Stimulated activated CD8-positive, alpha-beta memory T cell treated with anti-CD3 and anti-CD28 coated beads, Interleukin-7, amount 100 ng/mL, for 24 hours (primary cell): ENCODE results near the gene PLA2G15.

Source experiments
- DNase-seq: peaks from one replicate; pipeline ENCODE4 v3.0.0-alpha.2; 2020; ENCODE audit warnings: low read depth

Gene PLA2G15

DNA sequence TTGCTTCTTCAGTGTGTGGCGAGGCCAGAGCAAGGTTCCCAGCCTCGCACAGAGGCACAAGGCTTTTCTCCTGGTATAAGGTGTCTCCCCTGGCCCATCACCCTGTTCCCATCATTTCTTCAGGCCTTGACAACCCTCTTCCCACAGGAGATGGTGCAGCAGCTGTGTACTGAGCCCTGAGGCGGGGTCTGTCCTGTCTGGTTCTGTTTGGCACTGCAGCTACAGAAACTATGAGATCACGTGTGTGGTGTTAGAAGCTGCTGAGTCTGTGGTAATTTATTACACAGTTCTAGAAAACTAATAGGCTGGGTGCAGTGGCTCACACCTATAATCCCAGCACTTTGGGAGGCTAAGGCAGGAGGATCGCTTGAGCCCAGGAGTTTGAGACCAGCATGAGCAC lies 7.2 kb downstream of the PLA2G15 start:
- no peak for DNase-seq

DNA sequence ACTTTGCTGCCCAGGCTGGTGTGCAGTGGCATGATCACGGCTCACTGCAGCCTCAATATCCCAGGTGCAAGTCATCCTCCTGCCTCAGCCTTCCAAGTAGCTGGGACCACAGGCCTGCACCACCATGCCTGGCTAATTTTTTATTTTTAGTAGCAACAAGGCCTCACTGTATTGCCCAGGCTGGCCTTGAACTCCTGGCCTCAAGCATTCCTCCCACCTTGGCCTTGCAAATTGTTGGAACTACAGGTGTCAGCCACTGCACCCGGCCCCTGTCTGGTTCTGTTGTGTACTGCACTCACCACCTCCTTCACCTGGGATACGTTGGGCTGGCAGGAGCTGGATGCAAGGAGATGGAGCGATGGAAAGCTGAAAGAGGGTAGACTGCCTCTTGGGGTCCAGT lies 8.5 kb downstream of the PLA2G15 start:
- DNase-seq: no peak

DNA sequence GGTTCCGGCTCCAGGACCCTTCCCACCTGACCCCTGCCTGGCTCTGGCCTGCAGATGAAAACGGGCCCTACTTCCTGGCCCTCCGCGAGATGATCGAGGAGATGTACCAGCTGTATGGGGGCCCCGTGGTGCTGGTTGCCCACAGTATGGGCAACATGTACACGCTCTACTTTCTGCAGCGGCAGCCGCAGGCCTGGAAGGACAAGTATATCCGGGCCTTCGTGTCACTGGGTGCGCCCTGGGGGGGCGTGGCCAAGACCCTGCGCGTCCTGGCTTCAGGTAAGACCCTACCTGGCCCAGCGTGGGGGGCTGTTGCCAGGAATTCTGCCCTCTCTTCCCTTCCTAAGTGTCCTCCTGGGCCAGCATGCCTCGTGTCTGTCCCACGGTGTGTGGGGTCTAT lies 10.5 kb downstream of the PLA2G15 start:
- no peak for DNase-seq

DNA sequence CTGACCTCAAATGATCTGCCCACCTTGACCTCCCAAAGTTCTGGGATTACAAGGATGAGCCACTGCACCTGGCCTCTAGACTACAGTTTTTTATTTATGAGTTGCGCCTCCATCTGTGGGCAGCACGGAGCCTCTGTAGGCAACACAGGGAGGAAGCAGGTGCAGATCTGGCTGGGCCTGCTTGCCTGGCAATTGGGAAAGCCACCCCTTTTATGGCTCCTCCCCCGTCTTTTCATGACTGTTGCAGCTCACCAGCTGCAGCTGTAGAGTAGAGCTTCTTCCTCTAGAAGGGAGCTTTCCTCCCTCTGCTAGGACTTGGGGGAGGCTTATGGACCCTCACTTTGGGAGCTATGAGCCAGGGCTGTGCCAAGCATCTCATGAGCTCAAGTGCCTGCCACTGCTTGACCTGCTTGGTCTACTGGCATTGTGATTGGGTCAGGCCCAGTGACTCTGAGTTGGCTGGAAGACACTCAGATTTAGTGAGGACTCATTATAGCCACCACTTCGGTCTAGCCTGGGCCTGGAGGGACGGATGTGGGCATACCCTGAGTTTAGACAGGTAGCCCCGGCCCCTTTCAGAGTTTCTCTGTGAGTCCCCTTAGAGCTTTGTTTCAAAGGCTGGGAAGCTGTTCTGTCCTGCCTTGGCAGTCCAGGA lies 12.2 kb downstream of the PLA2G15 start:
- DNase-seq: no peak

DNA sequence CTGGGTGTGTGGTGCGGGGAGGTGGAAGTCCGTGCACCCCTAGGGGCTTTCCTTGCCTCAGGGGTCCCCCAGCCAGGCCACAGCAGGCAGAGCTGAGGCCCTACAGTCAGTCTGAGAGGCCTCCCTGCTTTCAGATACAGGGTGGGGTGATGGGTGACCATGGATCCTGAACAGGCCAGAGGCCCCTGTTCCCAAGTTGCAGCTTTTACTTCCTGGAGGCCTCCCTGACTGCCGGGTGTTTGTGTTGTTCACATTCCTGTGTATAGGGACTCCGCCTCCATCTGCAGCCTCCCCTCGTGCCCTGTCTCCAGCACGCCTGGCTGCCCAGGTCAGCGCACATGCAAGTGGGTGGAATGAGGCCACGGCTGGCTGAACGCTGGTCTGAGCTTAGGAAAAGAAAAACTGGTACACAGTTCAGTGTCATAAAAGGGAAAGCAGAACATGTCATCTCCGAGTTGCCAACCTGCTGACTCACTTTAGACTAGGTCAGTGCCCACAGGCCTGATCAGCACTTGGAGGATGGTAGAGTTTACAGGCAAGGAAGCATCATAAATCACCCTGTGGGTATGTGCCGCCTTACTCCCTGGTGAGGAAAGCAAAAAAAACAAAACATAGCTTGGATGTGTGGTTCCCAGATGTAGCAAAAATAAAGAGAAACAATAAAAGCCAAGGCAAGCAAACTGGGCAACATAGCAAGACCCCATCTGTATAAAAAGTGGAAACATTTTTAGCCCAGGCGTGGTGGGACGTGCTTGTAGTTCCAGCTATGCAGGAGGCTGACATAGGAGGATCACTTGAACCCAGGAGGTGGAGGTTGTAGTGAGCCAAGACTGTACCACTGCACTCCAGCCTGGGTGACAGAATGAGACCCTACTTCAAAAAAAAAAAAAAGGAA lies 13.0 kb downstream of the PLA2G15 start:
- DNase-seq: no peak

DNA sequence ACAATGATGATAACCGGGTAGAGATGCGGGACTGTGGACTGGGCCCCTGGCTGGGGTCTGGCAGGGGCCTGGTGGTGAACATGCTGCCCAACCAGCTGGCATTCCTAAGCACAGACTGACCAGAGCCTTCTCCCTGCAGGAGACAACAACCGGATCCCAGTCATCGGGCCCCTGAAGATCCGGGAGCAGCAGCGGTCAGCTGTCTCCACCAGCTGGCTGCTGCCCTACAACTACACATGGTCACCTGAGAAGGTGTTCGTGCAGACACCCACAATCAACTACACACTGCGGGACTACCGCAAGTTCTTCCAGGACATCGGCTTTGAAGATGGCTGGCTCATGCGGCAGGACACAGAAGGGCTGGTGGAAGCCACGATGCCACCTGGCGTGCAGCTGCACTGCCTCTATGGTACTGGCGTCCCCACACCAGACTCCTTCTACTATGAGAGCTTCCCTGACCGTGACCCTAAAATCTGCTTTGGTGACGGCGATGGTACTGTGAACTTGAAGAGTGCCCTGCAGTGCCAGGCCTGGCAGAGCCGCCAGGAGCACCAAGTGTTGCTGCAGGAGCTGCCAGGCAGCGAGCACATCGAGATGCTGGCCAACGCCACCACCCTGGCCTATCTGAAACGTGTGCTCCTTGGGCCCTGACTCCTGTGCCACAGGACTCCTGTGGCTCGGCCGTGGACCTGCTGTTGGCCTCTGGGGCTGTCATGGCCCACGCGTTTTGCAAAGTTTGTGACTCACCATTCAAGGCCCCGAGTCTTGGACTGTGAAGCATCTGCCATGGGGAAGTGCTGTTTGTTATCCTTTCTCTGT lies 14.0 kb downstream of the PLA2G15 start:
- no peak for DNase-seq

DNA sequence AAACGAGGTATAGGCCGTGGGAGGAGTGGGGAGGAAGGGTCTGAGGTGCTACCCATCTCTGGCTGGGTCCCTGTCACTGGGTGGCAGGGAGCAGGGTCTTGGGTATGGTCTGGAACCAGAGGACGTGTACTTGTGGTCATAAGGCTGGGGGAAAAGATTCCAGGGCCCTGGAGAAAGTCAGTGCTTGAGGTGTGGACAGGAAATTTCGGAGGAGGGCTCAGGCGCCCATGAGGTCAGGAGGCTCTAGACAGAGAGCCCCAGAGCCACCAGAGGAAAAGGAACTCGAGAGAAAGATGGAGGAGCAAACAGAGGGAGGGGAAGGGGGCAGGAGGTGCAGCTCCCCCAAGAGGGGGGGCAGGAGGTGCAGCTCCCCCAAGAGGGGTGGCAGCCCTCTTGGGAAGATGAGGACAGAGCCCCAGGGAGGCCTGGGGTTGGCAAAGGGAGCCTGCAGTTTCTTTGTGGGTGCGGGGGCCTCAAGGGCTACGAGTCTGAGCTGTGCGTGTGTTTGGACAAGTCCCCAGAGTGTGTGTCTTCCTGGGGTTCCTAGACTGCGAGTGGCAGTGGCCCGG lies 18.5 kb downstream of the PLA2G15 start:
- no peak for DNase-seq

DNA sequence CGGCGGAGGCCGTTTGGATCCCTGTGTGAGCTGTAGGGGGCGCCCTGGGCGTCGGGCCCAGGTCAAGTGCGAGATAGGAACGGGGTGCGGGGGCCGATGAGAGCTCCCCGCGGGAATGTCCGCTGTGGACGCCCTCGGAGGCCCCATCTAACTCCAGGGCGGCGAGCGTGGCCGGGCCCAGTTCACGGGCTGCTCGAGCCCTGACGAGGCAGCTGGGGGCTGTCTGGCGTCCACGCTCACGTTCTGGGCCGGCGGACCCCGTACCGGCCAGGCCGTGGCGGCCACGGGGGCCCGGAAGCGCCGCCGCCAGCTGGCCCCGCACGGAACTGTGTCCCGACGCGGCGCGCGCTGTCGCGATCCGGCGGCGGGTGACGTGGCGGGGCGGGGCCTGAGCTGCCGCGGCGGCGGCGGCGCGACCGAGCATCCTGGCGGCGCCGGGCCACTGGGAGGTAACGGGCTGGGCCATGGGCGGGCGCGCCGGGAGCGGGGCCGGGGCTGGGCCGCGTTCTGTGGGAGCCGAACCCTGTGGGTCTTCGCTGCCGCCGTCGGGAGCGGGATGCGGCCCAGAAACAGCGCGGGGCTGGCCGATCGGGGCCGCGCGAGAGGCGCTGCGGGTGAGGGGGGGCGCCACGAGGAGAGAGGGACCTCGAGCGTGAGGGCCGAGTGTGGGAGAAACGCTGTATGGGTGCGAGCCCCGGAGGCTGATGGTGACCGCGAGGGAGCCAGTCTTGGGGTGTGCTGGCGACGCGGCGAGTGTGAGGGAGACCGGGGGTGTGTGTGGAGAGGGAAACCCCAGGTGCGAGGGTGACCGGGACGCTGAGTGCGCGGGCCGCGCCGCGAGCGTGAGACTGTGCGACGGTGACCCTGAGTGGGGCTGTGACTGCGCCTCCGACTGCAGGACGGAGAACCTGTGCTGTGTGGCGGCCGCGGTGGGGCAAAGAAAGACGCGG lies 19.2 kb downstream of the PLA2G15 start, which contains the start of gene SLC7A6:
Gene SLC7A6, plus strand, starts transcription at position 399 of the 950 bp plus-strand sequence. CDS start 10,201 bp downstream, outside the sequence.
- peak; percentile 64 for DNase-seq

DNA sequence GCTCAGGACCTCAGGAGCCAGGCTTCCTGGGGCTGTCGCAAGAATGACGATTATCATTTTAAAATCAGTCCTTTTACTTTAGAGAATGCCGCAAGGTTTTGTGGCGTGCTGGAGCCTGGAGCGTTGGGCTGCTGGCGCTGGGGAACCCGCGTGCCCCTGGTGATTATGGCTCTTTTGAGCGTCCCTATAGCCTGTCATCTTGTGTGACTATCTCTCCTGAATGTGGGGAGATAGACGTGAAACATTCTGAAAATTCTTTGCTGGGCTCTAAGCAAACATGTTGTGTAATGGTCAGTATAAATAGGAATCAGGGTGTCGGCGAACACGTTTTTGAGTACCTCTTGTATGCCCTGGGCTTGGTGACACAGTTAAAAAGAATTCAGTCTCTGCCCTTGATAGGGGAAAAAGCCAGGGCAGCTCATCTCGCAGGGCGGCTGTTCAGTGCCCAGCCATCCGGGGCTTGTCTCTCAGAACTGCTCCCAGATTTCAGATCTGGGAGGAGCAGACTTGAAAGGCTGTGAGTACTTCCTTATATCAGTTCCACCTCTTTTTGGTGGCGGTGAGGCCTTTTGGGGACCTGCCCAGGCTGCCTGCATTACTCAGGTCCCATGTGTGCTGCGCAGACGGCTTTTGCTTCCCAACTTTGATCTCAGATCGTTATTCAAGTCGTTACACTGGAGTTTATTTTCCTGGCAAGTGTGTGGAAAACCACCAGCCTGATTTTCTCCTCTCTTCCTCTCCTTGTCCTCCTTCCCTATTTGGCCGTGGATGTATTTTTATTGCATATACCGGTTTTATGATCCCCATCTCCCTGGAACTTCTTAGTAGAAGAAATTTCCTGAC lies 20.1 kb downstream of the PLA2G15 start:
- no peak for DNase-seq

DNA sequence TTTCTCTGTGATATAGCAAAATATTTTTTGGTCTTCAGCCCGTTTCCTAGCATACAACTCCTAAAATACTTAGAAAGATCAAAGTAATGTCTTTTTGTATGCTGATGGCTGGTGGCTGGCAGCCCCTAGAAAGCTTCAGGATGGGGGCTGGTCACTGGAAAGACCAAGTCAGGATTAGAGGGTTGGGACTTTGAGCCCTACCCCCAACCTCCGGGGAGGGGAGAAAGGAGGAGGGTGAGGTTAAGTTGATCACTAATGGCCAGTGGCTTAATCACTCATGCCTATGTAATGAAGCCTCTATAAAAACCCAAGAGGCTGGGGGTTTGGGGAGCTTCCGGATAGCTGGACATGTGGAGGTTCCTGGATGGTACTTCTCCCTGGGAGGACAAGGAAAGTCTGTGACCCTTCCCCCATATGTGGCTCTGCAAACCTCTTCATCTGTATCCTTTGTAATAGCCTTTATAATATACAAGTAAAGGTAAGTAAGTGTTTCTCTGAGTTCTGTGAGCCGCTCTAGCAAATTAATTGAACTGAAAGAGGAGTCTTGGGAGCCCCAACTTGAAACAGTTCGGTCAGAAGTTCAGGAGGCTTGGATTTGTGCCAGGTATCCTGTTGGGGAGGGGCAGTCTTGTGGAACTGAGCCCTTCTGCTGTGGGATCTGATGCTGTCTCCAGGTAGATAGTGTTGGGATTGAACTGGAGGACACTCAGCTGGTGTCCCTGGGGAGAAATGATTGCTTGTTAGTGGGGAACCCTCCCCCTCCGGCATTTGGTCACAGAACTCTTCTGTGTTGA lies 22.6 kb downstream of the PLA2G15 start:
- DNase-seq: no peak

DNA sequence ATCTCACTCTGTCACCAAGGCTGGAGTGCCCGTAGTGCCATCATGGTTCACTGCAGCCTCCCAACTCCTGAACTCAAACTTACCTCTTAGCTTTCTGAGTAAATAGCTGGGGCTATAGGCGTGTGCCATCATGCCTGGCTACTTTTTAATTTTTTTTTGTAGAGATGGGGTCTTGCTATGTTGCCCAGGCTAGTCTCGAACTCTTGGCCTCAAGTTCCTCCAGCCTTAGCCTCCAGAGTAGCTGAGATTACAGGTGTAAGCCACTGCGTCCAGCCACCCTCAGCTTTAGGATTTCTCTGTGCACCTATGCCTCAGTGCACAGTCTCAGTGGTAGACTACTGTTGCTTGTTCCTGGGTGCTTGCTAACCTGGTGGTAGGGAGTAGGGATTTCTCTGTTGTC lies 24.6 kb downstream of the PLA2G15 start:
- no peak for DNase-seq

DNA sequence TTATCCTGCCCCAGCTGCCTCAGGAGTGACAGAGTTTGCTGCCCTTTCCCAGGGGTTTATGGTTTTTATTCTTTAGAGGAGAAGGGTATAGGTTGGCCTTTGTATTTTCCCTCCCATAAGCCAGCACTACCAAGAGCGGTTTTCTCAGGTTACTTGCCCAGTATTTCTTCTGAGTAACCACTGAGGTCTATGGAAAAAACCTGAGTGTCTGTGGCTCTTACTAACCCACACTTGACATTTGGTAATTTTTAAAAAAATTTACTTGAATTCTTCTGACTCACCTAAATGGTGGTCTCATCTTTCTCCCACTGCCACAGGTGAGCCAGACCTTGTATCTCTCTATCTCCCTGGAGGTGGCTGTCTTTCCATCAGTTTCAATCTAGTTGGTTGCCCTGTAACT lies 25.2 kb downstream of the PLA2G15 start:
- DNase-seq: no peak

DNA sequence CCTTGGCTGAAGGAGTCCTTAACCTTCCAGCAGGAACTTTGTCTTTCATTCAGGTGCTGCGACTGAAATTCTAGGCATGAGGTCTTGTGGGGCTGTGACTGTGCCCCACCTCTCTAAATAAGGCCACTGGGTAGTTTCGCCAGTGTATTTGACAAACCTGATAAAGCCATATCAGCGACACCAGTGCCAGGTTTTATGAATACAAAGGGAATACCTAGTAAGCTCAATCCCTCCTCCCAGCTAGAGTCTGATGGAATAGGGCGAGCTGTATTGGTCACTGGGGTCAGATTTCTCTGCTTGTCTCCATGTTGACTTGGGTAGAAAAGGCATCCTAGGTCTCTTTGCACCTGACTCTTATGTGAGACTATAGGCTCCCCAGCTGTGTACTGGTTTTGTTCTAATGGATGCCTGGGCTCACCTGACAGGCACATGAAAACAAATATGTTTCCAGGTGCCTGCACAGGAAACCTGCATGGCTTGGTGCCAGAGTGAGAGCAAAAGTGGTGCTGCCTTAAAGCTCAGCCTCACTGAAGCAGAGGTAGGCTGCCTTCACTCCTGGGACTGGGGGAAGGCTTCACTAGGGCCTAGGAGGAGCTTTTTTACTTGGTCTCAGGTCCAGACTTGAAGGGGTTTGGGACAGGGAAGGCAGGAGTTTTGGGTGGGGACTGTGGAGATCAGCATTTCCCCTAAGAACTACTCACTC lies 27.5 kb downstream of the PLA2G15 start:
- no peak for DNase-seq

DNA sequence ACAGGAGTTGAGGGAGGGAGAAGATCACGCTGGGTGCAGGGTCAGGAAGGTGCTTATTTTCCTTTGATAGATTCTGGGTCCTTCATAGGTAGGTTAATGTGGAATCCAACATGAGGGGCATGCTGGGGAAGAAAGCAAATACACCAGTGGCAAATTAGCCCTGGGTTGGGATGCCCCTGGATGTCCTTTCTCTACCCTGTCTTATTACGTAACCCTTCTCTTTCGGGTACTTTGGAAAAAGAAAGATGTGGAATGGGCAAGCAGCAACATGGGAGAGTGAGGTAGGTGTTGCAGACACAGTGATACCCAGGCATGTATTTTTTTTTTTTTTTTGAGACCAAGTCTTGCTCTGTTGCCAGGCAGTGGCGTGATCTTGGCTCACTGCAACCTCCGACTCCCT lies 28.3 kb downstream of the PLA2G15 start:
- DNase-seq: no peak

DNA sequence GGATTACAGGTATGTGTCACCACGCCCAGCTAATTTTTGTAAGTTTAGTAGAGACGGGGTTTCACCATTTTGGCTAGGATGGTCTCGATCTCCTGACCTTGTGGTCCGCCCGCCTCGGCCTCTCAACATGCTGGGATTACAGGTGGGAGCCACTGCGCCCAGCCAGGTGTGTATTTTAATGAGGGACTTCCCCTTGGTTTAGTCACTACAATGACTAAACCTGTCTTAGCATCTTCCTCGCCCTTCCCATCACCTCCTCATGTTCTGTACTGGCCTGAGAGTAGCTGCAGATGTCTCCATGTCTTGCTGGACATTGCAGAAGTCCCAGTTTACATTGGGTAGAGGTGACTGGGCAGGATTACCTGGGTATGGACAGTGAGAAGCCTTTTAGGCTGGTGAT lies 28.7 kb downstream of the PLA2G15 start:
- DNase-seq: no peak

DNA sequence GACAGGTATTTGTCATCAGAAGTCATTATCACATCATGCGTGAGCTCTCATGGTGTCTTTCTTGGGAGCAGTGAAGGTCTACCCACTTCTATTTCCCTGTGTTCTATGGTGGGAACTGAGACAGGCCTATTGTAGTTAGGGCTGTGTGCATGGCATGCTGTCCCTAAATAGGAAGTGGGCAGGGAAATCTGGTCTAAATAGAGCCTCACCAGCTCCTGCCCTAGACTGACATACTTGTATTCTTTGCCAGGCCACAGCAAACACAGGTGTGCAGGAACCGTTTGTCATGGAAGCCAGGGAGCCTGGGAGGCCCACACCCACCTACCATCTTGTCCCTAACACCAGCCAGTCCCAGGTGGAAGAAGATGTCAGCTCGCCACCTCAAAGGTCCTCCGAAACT lies 29.3 kb downstream of the PLA2G15 start:
- no peak for DNase-seq

DNA sequence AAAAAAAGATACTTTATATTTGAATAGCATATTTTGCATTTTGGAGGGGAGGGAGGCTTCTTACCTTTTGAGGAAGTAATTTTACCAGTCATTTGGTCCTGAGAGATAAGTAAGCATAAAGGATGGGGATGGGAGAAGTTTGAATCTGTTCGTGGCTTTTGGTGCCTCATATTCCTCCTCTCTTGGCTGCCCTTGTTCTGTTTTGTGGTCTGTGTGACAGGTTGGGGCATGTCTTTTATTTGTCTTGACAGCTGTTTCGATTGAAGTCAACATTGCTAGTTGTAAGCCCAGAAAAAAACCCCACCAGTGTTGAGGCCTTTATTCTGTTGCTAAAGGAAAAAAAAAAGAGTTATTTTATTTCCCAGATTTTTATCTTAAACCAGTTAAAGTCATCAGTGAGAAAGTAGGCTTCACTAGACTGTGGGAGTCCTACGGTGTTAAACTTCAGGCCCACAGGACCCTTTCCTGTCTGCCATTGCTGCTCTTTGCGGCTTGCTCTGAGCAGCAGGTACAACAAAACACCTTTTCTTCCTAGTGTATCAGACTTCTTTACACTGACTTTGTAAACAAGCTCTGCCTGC lies 30.5 kb downstream of the PLA2G15 start:
- no peak for DNase-seq

DNA sequence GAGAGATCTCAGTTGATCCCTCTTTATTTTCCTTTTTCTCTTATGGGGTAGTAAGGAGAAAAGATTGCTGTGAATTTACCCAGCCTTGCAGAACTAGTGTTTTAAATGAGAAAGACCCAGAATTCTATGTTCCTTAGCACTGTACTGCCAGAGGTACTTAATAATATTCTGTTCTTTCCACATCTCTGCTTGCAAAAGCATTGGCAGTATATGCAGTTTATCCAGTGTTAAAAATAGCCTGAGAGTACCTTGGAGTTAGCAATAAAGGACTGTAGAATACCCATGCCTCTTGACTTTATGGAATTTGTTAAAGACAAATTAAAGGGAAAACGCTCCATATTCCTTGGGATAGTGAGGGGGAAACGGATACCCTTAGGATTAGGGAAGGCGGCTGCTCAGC lies 31.1 kb downstream of the PLA2G15 start:
- DNase-seq: no peak
